Neural cell (in vitro differentiated cells): Measurements from ENCODE around the gene COL23A1. TPM values are rescaled to one million over a fixed set of nuclear protein-coding genes. Genes with fewer than 3 reads are reported as not detected.

ENCODE experiments used
- H2AFZ ChIP-seq: fragments of 200-600, 300-800 bp; sonication (generic), shearing (Covaris generic); 2 replicates; pipeline ENCODE4 v1.6.0; 2014; ENCODE audit warnings: low read depth, mild to moderate bottlenecking, antibody characterized with exemption, low read length, moderate library complexity
- H3F3A ChIP-seq: fragments of 200-600 bp; shearing (Covaris generic); 2 replicates; pipeline ENCODE4 v1.6.1; 2016; ENCODE audit warnings: mild to moderate bottlenecking, moderate library complexity, mixed read lengths, antibody characterized with exemption, low read length; ENCODE audit not compliant: insufficient read depth, poor library complexity, severe bottlenecking
- H3K27ac ChIP-seq: fragments of 200-600, 300-800 bp; sonication (generic), shearing (Covaris generic); 2 replicates; pipeline ENCODE4 v1.5.1; 2014; ENCODE audit warnings: mild to moderate bottlenecking, low read length, moderate library complexity
- H3K27me3 ChIP-seq: fragments of 300-800, 200-600 bp; sonication (generic), shearing (Covaris generic); 2 replicates; pipeline ENCODE4 v1.6.0; 2014; ENCODE audit warnings: mild to moderate bottlenecking, low read depth, low read length, moderate library complexity; ENCODE audit not compliant: insufficient read depth
- H3K36me3 ChIP-seq: fragments of 300-800, 200-600 bp; sonication (generic), shearing (Covaris generic); 2 replicates; pipeline ENCODE4 v1.5.1; 2014; ENCODE audit warnings: mild to moderate bottlenecking, antibody characterized with exemption, low read length, moderate library complexity; ENCODE audit not compliant: insufficient read depth
- H3K4me2 ChIP-seq: fragments of 300-800, 200-600 bp; sonication (generic), shearing (Covaris generic); 2 replicates; pipeline ENCODE4 v1.6.0; 2014; ENCODE audit warnings: mild to moderate bottlenecking, low read length
- H3K4me3 ChIP-seq: fragments of 300-800, 200-600 bp; sonication (generic), shearing (Covaris generic); 2 replicates; pipeline ENCODE4 v1.5.1; 2014; ENCODE audit warnings: mild to moderate bottlenecking, low read length, moderate library complexity
- H3K79me2 ChIP-seq: fragments of 200-600 bp; shearing (Covaris generic); replicated peaks from 2 replicates; pipeline ENCODE4 v1.6.0; 2014; ENCODE audit warnings: mild to moderate bottlenecking, low read length, moderate library complexity; ENCODE audit not compliant: insufficient read depth
- H3K9ac ChIP-seq: fragments of 300-800, 200-600 bp; sonication (generic), shearing (Covaris generic); 2 replicates; pipeline ENCODE4 v1.6.1; 2016; ENCODE audit warnings: mild to moderate bottlenecking, low read length, mixed read lengths
- H3K9me2 ChIP-seq: fragments of 200-600 bp; shearing (Covaris generic); 2 replicates; pipeline ENCODE4 v1.6.1; 2016; ENCODE audit warnings: mild to moderate bottlenecking, low read length, mixed read lengths; ENCODE audit not compliant: insufficient read depth
- H3K9me3 ChIP-seq: fragments of 200-600, 300-800 bp; sonication (generic), shearing (Covaris generic); 2 replicates; pipeline ENCODE4 v1.6.1; 2016; ENCODE audit warnings: mild to moderate bottlenecking, mixed run types, low read length, moderate library complexity, mixed read lengths
- H4K20me1 ChIP-seq: fragments of 200-600 bp; shearing (Covaris generic); 2 replicates; pipeline ENCODE4 v1.6.1; 2016; ENCODE audit warnings: mild to moderate bottlenecking, mixed run types; ENCODE audit not compliant: insufficient read depth
- EP300 ChIP-seq: fragments of 450-650 bp; conservative IDR thresholded peaks from 2 replicates; pipeline ENCODE4 v1.6.1; 2014; ENCODE audit warnings: antibody characterized with exemption, mild to moderate bottlenecking, moderate library complexity; ENCODE audit not compliant: poor library complexity, severe bottlenecking
- EZH2 ChIP-seq: fragments of 200-600, 300-800 bp; shearing (Covaris generic), sonication (generic); IDR thresholded peaks from 2 replicates; pipeline ENCODE4 v1.6.1; 2014; ENCODE audit warnings: antibody characterized with exemption, low read length, borderline replicate concordance, mild to moderate bottlenecking; ENCODE audit not compliant: insufficient read depth, poor library complexity, severe bottlenecking
- MXI1 ChIP-seq: fragments of 450-650 bp; conservative IDR thresholded peaks from 2 replicates; pipeline ENCODE4 v1.6.1; 2014; ENCODE audit warnings: antibody characterized with exemption, mild to moderate bottlenecking; ENCODE audit not compliant: poor library complexity, severe bottlenecking
- POLR2AphosphoS5 ChIP-seq: IDR thresholded peaks from 2 replicates; pipeline ENCODE4 v1.6.1; 2012
- RAD21 ChIP-seq: fragments of 450-650 bp; conservative IDR thresholded peaks from 2 replicates; pipeline ENCODE4 v1.6.1; 2014; ENCODE audit warnings: antibody characterized with exemption, mild to moderate bottlenecking, moderate library complexity
- SMC3 ChIP-seq: fragments of 450-650 bp; conservative IDR thresholded peaks from 2 replicates; pipeline ENCODE4 v1.6.1; 2014; ENCODE audit warnings: antibody characterized with exemption, mild to moderate bottlenecking, moderate library complexity; ENCODE audit not compliant: poor library complexity
- TAF1 ChIP-seq: IDR thresholded peaks from 2 replicates; pipeline ENCODE4 v1.6.1; 2012; ENCODE audit warnings: low read depth
- polyA plus RNA-seq: library from polyadenylated mRNA; depleted of rRNA; stranded (reverse); fragments of >200 nt; gene quantifications from 2 replicates; pipeline ENCODE4 v1.2.3, GENCODE V29; 2014
- TF ChIP-seq, protein P1 (sequence below): fragments of 450-650 bp; IDR thresholded peaks from 2 replicates; pipeline ENCODE4 v1.5.1; 2014; ENCODE audit warnings: antibody characterized with exemption, mild to moderate bottlenecking, moderate library complexity; ENCODE audit not compliant: poor library complexity, severe bottlenecking
- TF ChIP-seq, protein P2 (sequence below): IDR thresholded peaks from 2 replicates; pipeline ENCODE4 v1.6.1; 2012; ENCODE audit warnings: borderline replicate concordance

Gene COL23A1
- polyA plus RNA-seq, 1 donor from 2014 or later = not detected

GRCh38 chr5:178236126-178236525 lies 354.1 kb downstream of the COL23A1 start:
- H3K4me2 ChIP-seq = no peak overlapping the region
- peaks cover 6% of the 10 kb centered on the region for H3K79me2 ChIP-seq
- H3K9me2 ChIP-seq = no peaks in the 10 kb centered on the region
- H3K9ac ChIP-seq = no peak overlapping the region
- H2AFZ ChIP-seq = no peak overlapping the region
- H3K27ac ChIP-seq = no peak overlapping the region
- TF ChIP-seq RAD21 (no peak), TAF1 (no peak), EZH2 (no peak), SMC3 (no peak), EP300 (no peak), POLR2AphosphoS5 (no peak), MXI1 (no peak)
- TF ChIP-seq, protein P1, sequence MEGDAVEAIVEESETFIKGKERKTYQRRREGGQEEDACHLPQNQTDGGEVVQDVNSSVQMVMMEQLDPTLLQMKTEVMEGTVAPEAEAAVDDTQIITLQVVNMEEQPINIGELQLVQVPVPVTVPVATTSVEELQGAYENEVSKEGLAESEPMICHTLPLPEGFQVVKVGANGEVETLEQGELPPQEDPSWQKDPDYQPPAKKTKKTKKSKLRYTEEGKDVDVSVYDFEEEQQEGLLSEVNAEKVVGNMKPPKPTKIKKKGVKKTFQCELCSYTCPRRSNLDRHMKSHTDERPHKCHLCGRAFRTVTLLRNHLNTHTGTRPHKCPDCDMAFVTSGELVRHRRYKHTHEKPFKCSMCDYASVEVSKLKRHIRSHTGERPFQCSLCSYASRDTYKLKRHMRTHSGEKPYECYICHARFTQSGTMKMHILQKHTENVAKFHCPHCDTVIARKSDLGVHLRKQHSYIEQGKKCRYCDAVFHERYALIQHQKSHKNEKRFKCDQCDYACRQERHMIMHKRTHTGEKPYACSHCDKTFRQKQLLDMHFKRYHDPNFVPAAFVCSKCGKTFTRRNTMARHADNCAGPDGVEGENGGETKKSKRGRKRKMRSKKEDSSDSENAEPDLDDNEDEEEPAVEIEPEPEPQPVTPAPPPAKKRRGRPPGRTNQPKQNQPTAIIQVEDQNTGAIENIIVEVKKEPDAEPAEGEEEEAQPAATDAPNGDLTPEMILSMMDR = no peak
- TF ChIP-seq, protein P2, sequence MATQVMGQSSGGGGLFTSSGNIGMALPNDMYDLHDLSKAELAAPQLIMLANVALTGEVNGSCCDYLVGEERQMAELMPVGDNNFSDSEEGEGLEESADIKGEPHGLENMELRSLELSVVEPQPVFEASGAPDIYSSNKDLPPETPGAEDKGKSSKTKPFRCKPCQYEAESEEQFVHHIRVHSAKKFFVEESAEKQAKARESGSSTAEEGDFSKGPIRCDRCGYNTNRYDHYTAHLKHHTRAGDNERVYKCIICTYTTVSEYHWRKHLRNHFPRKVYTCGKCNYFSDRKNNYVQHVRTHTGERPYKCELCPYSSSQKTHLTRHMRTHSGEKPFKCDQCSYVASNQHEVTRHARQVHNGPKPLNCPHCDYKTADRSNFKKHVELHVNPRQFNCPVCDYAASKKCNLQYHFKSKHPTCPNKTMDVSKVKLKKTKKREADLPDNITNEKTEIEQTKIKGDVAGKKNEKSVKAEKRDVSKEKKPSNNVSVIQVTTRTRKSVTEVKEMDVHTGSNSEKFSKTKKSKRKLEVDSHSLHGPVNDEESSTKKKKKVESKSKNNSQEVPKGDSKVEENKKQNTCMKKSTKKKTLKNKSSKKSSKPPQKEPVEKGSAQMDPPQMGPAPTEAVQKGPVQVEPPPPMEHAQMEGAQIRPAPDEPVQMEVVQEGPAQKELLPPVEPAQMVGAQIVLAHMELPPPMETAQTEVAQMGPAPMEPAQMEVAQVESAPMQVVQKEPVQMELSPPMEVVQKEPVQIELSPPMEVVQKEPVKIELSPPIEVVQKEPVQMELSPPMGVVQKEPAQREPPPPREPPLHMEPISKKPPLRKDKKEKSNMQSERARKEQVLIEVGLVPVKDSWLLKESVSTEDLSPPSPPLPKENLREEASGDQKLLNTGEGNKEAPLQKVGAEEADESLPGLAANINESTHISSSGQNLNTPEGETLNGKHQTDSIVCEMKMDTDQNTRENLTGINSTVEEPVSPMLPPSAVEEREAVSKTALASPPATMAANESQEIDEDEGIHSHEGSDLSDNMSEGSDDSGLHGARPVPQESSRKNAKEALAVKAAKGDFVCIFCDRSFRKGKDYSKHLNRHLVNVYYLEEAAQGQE = no peak
- no peaks in the 10 kb centered on the region for H4K20me1 ChIP-seq
- no peaks in the 10 kb centered on the region for H3K36me3 ChIP-seq
- no peaks in the 10 kb centered on the region for H3K27me3 ChIP-seq
- no peaks in the 10 kb centered on the region for H3F3A ChIP-seq
- no peaks in the 10 kb centered on the region for H3K9me3 ChIP-seq
- no peak overlapping the region for H3K4me3 ChIP-seq

GRCh38 chr5:178235588-178235974 lies 354.6 kb downstream of the COL23A1 start:
- H3F3A ChIP-seq = no peaks in the 10 kb centered on the region
- H3K4me3 ChIP-seq = no peak overlapping the region
- H3K9me3 ChIP-seq = no peaks in the 10 kb centered on the region
- no peak overlapping the region for H3K9ac ChIP-seq
- H3K9me2 ChIP-seq = no peaks in the 10 kb centered on the region
- H3K27ac ChIP-seq = no peak overlapping the region
- H2AFZ ChIP-seq = no peak overlapping the region
- TF ChIP-seq, protein P2 = no peak
- TF ChIP-seq RAD21 (no peak), POLR2AphosphoS5 (no peak), TAF1 (no peak), SMC3 (no peak), EP300 (no peak), EZH2 (no peak), MXI1 (no peak)
- TF ChIP-seq, protein P1 = no peak
- H3K36me3 ChIP-seq = no peaks in the 10 kb centered on the region
- no peak overlapping the region for H3K4me2 ChIP-seq
- H3K79me2 ChIP-seq = peaks cover 9% of the 10 kb centered on the region
- H3K27me3 ChIP-seq = no peaks in the 10 kb centered on the region
- no peaks in the 10 kb centered on the region for H4K20me1 ChIP-seq
